Naive thymus-derived CD8-positive, alpha-beta T cell (primary cell): Measurements from ENCODE around the gene SLC19A1. TPM values are rescaled to one million over a fixed set of nuclear protein-coding genes. Genes with fewer than 3 reads are reported as not detected.

Source experiments
- ATAC-seq, 2 donors: fragments of 150-1000 bp; cut with Tn5 transposase in 1 of 2; sonication (Bioruptor Pico), chemical (Tn5 transposase) in 1 of 2; 1 replicate in 1 of 2; 2 replicates in 1 of 2; pipeline ENCODE4 v1.10.0; 2021; ENCODE audit warnings: mild to moderate bottlenecking in 2 of 2, moderate library complexity in 2 of 2
- POLR2A ChIA-PET: fragments of 350-600 bp; sonication (Branson Sonifier 250); formaldehyde crosslinking; loops from one replicate; lab custom pipeline; 2021; ENCODE audit warnings: antibody characterized with exemption; lab: Charles Lee
- DNase-seq, 10 donors: peaks; one replicate each; pipeline versions ENCODE4 v3.0.0 to v3.0.0-alpha.2; 2020 to 2022
- H3K27ac Mint-ChIP-seq, 10 donors: one replicate each; pipeline ENCODE4 v1.8.0; 2020 to 2022; ENCODE audit warnings: mild to moderate bottlenecking in 10 of 10, mixed read lengths in 10 of 10, moderate library complexity in 4 of 10, inconsistent platforms in 1 of 10
- H3K27me3 Mint-ChIP-seq, 5 donors: one replicate each; pipeline ENCODE4 v1.8.0; 2021 to 2022; ENCODE audit warnings: mixed read lengths in 5 of 5
- H3K36me3 Mint-ChIP-seq, 3 donors: one replicate each; pipeline ENCODE4 v1.8.0; 2020 to 2022; ENCODE audit warnings: mixed read lengths in 3 of 3, mild to moderate bottlenecking in 2 of 3, inconsistent platforms in 1 of 3
- H3K4me1 Mint-ChIP-seq, 4 donors: one replicate each; pipeline ENCODE4 v1.8.0; 2021 to 2022; ENCODE audit warnings: mixed read lengths in 4 of 4
- H3K4me3 Mint-ChIP-seq, 10 donors: one replicate each; pipeline ENCODE4 v1.8.0; 2020 to 2022; ENCODE audit warnings: mild to moderate bottlenecking in 10 of 10, mixed read lengths in 10 of 10, moderate library complexity in 6 of 10, inconsistent platforms in 1 of 10
- H3K9me3 Mint-ChIP-seq, 9 donors: one replicate each; pipeline ENCODE4 v1.8.0; 2020 to 2022; ENCODE audit warnings: mixed read lengths in 9 of 9, mild to moderate bottlenecking in 3 of 9, inconsistent platforms in 1 of 9, moderate library complexity in 1 of 9
- polyA plus RNA-seq, 3 donors: library from polyadenylated mRNA; unstranded; fragments of 300-500 nt; fragmentation: Illumina TruSeq; gene quantifications; one replicate each; pipeline ENCODE4 v1.2.3, GENCODE V29; 2021
- total RNA-seq, 8 experiments: library from RNA in 2 of 8; stranded (reverse) in 2 of 8; gene quantifications; one replicate each; pipeline ENCODE4 v1.2.3 and lab custom pipeline; 2021 to 2026

Gene SLC19A1
- total RNA-seq (10 to 100 TPM; 10.2 to 14.4 TPM), polyA plus RNA-seq (10 to 100 TPM in 1 of 3 donors, 1 to 10 TPM in 2; 4.6 to 12.1 (median 9.3) TPM), total RNA-seq (lab: John Stamatoyannopoulos, UW) (6.8 to 55.9 (median 10.8) reads per million in 6 experiments)

GRCh38 chr21:45542242-45542666, at the start of gene SLC19A1:
TSS of gene SLC19A1 (minus strand) at chr21:45542440. CDS start at chr21:45537959, 4,481 bp downstream.
- POLR2A ChIA-PET, result interaction anchor here (0.9 kb wide), 1 partner anchor 65 kb away, joined by 5 read pairs; no protein-coding TSS in a partner anchor
- H3K36me3 Mint-ChIP-seq, result no peaks in the 10 kb centered on the region
- peak within 1 kb of the TSS in 9 of 10 donors; percentile 54 to 88 (median 75) for H3K4me3 Mint-ChIP-seq
- H3K4me1 Mint-ChIP-seq, result peaks cover 4 to 29% (median 16%) of the 10 kb centered on the region in 4 donors
- peak; percentile 58 to 80 (median 72) for DNase-seq
- H3K27ac Mint-ChIP-seq, result peak within 1 kb of the TSS in 8 of 10 donors; percentile 40 to 91 (median 74)
- H3K27me3 Mint-ChIP-seq, result no peaks in the 10 kb centered on the region
- no peaks in the 10 kb centered on the region for H3K9me3 Mint-ChIP-seq
- peak; percentile 84 to 88 for ATAC-seq

GRCh38 chr21:45591619-45592207, 49.5 kb upstream of the SLC19A1 start:
- Mint-ChIP-seq H3K4me3 (no peak overlapping the region), H3K4me1 (peaks cover 5 to 15% (median 11%) of the 10 kb centered on the region in 4 donors), H3K9me3 (peaks cover under 1 to 14% (median 7%) of the 10 kb centered on the region in 9 donors), H3K27me3 (peaks cover 0 to 27% (median 16%) of the 10 kb centered on the region in 5 donors), H3K27ac (no peak overlapping the region), H3K36me3 (peaks cover 0 to 8% (median 4%) of the 10 kb centered on the region in 3 donors)
- POLR2A ChIA-PET, result interaction anchor here (0.8 kb wide), 1 partner anchor 35 kb away, joined by 4 read pairs; no protein-coding TSS in a partner anchor
- DNase-seq, result no peak
- no peak for ATAC-seq

GRCh38 chr21:45590726-45591618, 48.7 kb upstream of the SLC19A1 start:
- Mint-ChIP-seq H3K27ac (no peak overlapping the region), H3K27me3 (peaks cover 0 to 34% (median 16%) of the 10 kb centered on the region in 5 donors), H3K4me3 (no peak overlapping the region), H3K9me3 (peaks cover 4 to 21% (median 14%) of the 10 kb centered on the region in 9 donors), H3K36me3 (peaks cover 0 to 15% (median 4%) of the 10 kb centered on the region in 3 donors), H3K4me1 (peaks cover 0 to 9% (median 7%) of the 10 kb centered on the region in 4 donors)
- DNase-seq, result peak in 8 of 10 donors; percentile 29 to 70 (median 60)
- ATAC-seq, result peak; percentile 58 to 66
- POLR2A ChIA-PET, result no interaction called here

- Mint-ChIP-seq H3K27me3 (peaks cover 0 to 32% (median 16%) of the 10 kb centered on the region in 5 donors), H3K36me3 (peaks cover 0 to 15% (median 4%) of the 10 kb centered on the region in 3 donors), H3K9me3 (peaks cover 6 to 23% (median 19%) of the 10 kb centered on the region in 9 donors), H3K4me3 (peak overlapping the region in 8 of 10 donors; percentile 36 to 62 (median 47)), H3K27ac (no peak overlapping the region), H3K4me1 (peaks cover 0 to 9% (median 7%) of the 10 kb centered on the region in 4 donors)
- POLR2A ChIA-PET, result no interaction called here
- DNase-seq, result peak in 8 of 10 donors; percentile 55 to 87 (median 70)
- peak; percentile 63 to 74 for ATAC-seq
These were observed 48.0 kb upstream of the SLC19A1 start for GRCh38 chr21:45590246-45590725.

GRCh38 chr21:45589686-45590245, 47.5 kb upstream of the SLC19A1 start:
- H3K27ac Mint-ChIP-seq, result no peak overlapping the region
- peak overlapping the region in 6 of 10 donors; percentile 20 to 57 (median 42) for H3K4me3 Mint-ChIP-seq
- H3K27me3 Mint-ChIP-seq, result peaks cover 0 to 31% (median 19%) of the 10 kb centered on the region in 5 donors
- H3K4me1 Mint-ChIP-seq, result peaks cover 0 to 9% (median 7%) of the 10 kb centered on the region in 4 donors
- H3K36me3 Mint-ChIP-seq, result peaks cover 0 to 15% (median 9%) of the 10 kb centered on the region in 3 donors
- DNase-seq (peak in 1 of 10 donors; percentile 9), ATAC-seq (no peak)
- POLR2A ChIA-PET, result no interaction called here
- H3K9me3 Mint-ChIP-seq, result peaks cover 6 to 23% (median 19%) of the 10 kb centered on the region in 9 donors

GRCh38 chr21:45588871-45589491, 46.7 kb upstream of the SLC19A1 start:
- ATAC-seq, result no peak
- DNase-seq, result no peak
- Mint-ChIP-seq H3K27ac (peak overlapping the region in 1 of 10 donors; percentile 51), H3K36me3 (peaks cover 0 to 15% (median 10%) of the 10 kb centered on the region in 3 donors), H3K4me1 (peaks cover 0 to 8% (median 7%) of the 10 kb centered on the region in 4 donors), H3K9me3 (peaks cover 6 to 23% (median 19%) of the 10 kb centered on the region in 9 donors), H3K4me3 (peak overlapping the region in 8 of 10 donors; percentile 18 to 55 (median 29)), H3K27me3 (peaks cover 0 to 31% (median 24%) of the 10 kb centered on the region in 5 donors)
- POLR2A ChIA-PET, result no interaction called here

- no peak for DNase-seq
- H3K27me3 Mint-ChIP-seq, result peaks cover 0 to 32% (median 24%) of the 10 kb centered on the region in 5 donors
- peak overlapping the region in 2 of 10 donors; percentile 1 to 15 for H3K4me3 Mint-ChIP-seq
- peak overlapping the region in 2 of 10 donors; percentile 41 to 51 for H3K27ac Mint-ChIP-seq
- H3K36me3 Mint-ChIP-seq, result peaks cover 0 to 15% (median 10%) of the 10 kb centered on the region in 3 donors
- POLR2A ChIA-PET, result no interaction called here
- peaks cover 0 to 7% (median 5%) of the 10 kb centered on the region in 4 donors for H3K4me1 Mint-ChIP-seq
- no peak for ATAC-seq
- H3K9me3 Mint-ChIP-seq, result peaks cover 6 to 24% (median 19%) of the 10 kb centered on the region in 9 donors
These were observed 46.0 kb upstream of the SLC19A1 start for GRCh38 chr21:45588086-45588825.

GRCh38 chr21:45586289-45586858, 44.1 kb upstream of the SLC19A1 start:
- H3K4me3 Mint-ChIP-seq, result no peak overlapping the region
- POLR2A ChIA-PET, result no interaction called here

GRCh38 chr21:45584786-45585185, 42.5 kb upstream of the SLC19A1 start:
- no peak overlapping the region for H3K4me3 Mint-ChIP-seq
- H3K36me3 Mint-ChIP-seq, result peaks cover 0 to 20% (median 10%) of the 10 kb centered on the region in 3 donors
- POLR2A ChIA-PET, result no interaction called here
- no peak for ATAC-seq
- DNase-seq, result no peak
- H3K27ac Mint-ChIP-seq, result no peak overlapping the region
- peaks cover 6 to 33% (median 21%) of the 10 kb centered on the region in 9 donors for H3K9me3 Mint-ChIP-seq
- peaks cover 0 to 37% (median 24%) of the 10 kb centered on the region in 5 donors for H3K27me3 Mint-ChIP-seq
- peaks cover 0 to 7% (median 3%) of the 10 kb centered on the region in 4 donors for H3K4me1 Mint-ChIP-seq

More at GRCh38 chr21:45586289-45586858, 44.1 kb upstream of the SLC19A1 start:
- Mint-ChIP-seq H3K36me3 (peaks cover 0 to 20% (median 10%) of the 10 kb centered on the region in 3 donors), H3K27me3 (peaks cover 0 to 37% (median 24%) of the 10 kb centered on the region in 5 donors), H3K9me3 (peaks cover 6 to 33% (median 21%) of the 10 kb centered on the region in 9 donors), H3K27ac (no peak overlapping the region), H3K4me1 (peaks cover 0 to 7% (median 3%) of the 10 kb centered on the region in 4 donors)
- DNase-seq, result no peak
- no peak for ATAC-seq

GRCh38 chr21:45583831-45584509, 41.7 kb upstream of the SLC19A1 start:
- peaks cover 6 to 33% (median 21%) of the 10 kb centered on the region in 9 donors for H3K9me3 Mint-ChIP-seq
- H3K4me3 Mint-ChIP-seq, result no peak overlapping the region
- peaks cover 0 to 20% (median 10%) of the 10 kb centered on the region in 3 donors for H3K36me3 Mint-ChIP-seq
- peaks cover 0 to 2% (median 2%) of the 10 kb centered on the region in 4 donors for H3K4me1 Mint-ChIP-seq
- H3K27me3 Mint-ChIP-seq, result peaks cover 0 to 35% (median 24%) of the 10 kb centered on the region in 5 donors
- POLR2A ChIA-PET, result no interaction called here
- ATAC-seq, result no peak
- H3K27ac Mint-ChIP-seq, result no peak overlapping the region
- no peak for DNase-seq
